ENCODE results near the gene MCC. TPM values are rescaled to one million over a fixed set of nuclear protein-coding genes. Genes with fewer than 3 reads are reported as not detected.

MCC gene
- total RNA-seq, 4 donors from 2014 or later = 6.8 to 11.9 (median 9.0) TPM

- Histone ChIP-seq H3K9me3 (no peaks in the 10 kb centered on the region), H3K27ac (peak overlapping the region; percentile 66 to 75 (median 72)), H3K27me3 (no peaks in the 10 kb centered on the region), H3K4me1 (peaks cover 6 to 11% of the 10 kb centered on the region in 2 donors), H3K36me3 (no peaks in the 10 kb centered on the region), H3K4me3 (peak overlapping the region; percentile 50 to 71 (median 62))
- intact Hi-C loops (cut with DNase I; ENCODE audit: low total_unique reads) = loop anchor here (5.0 to 10.0 kb wide), 4 partner anchors 60 to 300 kb away; no protein-coding TSS in a partner anchor
- TF ChIP-seq CTCF (IDR thresholded peaks at IDR 0.05 in 4 of 5, conservative IDR thresholded peaks at IDR 0.05 in 1 of 5) (no peak), POLR2A (IDR thresholded peaks at IDR 0.05) (peak; percentile 60 to 79)
- ATAC-seq (peak; percentile 81 to 93), DNase-seq (peak; percentile 71 to 79)
- in situ Hi-C loops (cut with MboI; ENCODE audit: low sequenced_read_pairs in 4 of 4) = no loop called here
These were observed 193.7 kb downstream of the MCC start for GRCh38 chr5:113294311-113295110.

GRCh38 chr5:113293975-113294310, 194.3 kb downstream of the MCC start:
- Histone ChIP-seq H3K9me3 (no peaks in the 10 kb centered on the region), H3K4me3 (peak overlapping the region; percentile 50 to 71 (median 62)), H3K27ac (peak overlapping the region; percentile 66 to 75 (median 72)), H3K4me1 (peaks cover 6 to 11% of the 10 kb centered on the region in 2 donors), H3K36me3 (no peaks in the 10 kb centered on the region), H3K27me3 (no peaks in the 10 kb centered on the region)
- TF ChIP-seq CTCF (IDR thresholded peaks at IDR 0.05 in 4 of 5, conservative IDR thresholded peaks at IDR 0.05 in 1 of 5) (no peak), POLR2A (IDR thresholded peaks at IDR 0.05) (no peak)
- intact Hi-C loops (cut with DNase I; ENCODE audit: low total_unique reads) = loop anchor here (5.0 to 10.0 kb wide), 4 partner anchors 59 to 299 kb away; no protein-coding TSS in a partner anchor
- peak in 1 of 2 donors; percentile 32 for ATAC-seq
- in situ Hi-C loops (cut with MboI; ENCODE audit: low sequenced_read_pairs in 4 of 4) = no loop called here
- no peak for DNase-seq

- Histone ChIP-seq H3K9me3 (no peaks in the 10 kb centered on the region), H3K27ac (peak overlapping the region; percentile 66 to 75 (median 72)), H3K27me3 (no peaks in the 10 kb centered on the region), H3K4me1 (peaks cover 6 to 11% of the 10 kb centered on the region in 2 donors), H3K4me3 (peak overlapping the region; percentile 50 to 71 (median 62)), H3K36me3 (no peaks in the 10 kb centered on the region)
- TF ChIP-seq POLR2A (IDR thresholded peaks at IDR 0.05) = no peak
- TF ChIP-seq CTCF (IDR thresholded peaks at IDR 0.05 in 4 of 5, conservative IDR thresholded peaks at IDR 0.05 in 1 of 5) = no peak
- in situ Hi-C loops (cut with MboI; ENCODE audit: low sequenced_read_pairs in 4 of 4) (no loop called here), intact Hi-C loops (cut with DNase I; ENCODE audit: low total_unique reads) (loop anchor here (5.0 to 10.0 kb wide), 4 partner anchors 59 to 299 kb away; no protein-coding TSS in a partner anchor)
- ATAC-seq (no peak), DNase-seq (no peak)
These were observed 194.9 kb downstream of the MCC start for GRCh38 chr5:113293068-113293974.

GRCh38 chr5:113292462-113292861, 195.8 kb downstream of the MCC start:
- in situ Hi-C loops (cut with MboI; ENCODE audit: low sequenced_read_pairs in 4 of 4) (no loop called here), intact Hi-C loops (cut with DNase I; ENCODE audit: low total_unique reads) (loop anchor here (5.0 to 10.0 kb wide), 4 partner anchors 58 to 298 kb away; no protein-coding TSS in a partner anchor)
- peak overlapping the region; percentile 50 to 71 (median 62) for H3K4me3 ChIP-seq
- ATAC-seq (no peak), DNase-seq (no peak)
- TF ChIP-seq CTCF (IDR thresholded peaks at IDR 0.05 in 4 of 5, conservative IDR thresholded peaks at IDR 0.05 in 1 of 5) (no peak), POLR2A (IDR thresholded peaks at IDR 0.05) (no peak)
- H3K36me3 ChIP-seq = no peaks in the 10 kb centered on the region
- no peaks in the 10 kb centered on the region for H3K9me3 ChIP-seq
- peaks cover 6 to 11% of the 10 kb centered on the region in 2 donors for H3K4me1 ChIP-seq
- peak overlapping the region in 1 of 4 donors; percentile 75 for H3K27ac ChIP-seq
- H3K27me3 ChIP-seq = no peaks in the 10 kb centered on the region
